HG02642 (cell line): Measurements from ENCODE around the gene WSCD2.

Experiments
- ATAC-seq: cut with Tn5 transposase; IDR thresholded peaks from one replicate; pipeline ENCODE4 v1.9.1; 2021; ENCODE audit warnings: mild to moderate bottlenecking; ENCODE audit not compliant: unreplicated experiment, poor library complexity

The WSCD2 gene

GRCh38 chr12:108151533-108152169 lies 22.6 kb downstream of the WSCD2 start:
- no peak for ATAC-seq

GRCh38 chr12:108152170-108152538 lies 23.1 kb downstream of the WSCD2 start:
- ATAC-seq, result no peak

- no peak for ATAC-seq
These were observed 27.6 kb downstream of the WSCD2 start for GRCh38 chr12:108156717-108157116.

- no peak for ATAC-seq
These were observed 28.9 kb downstream of the WSCD2 start for GRCh38 chr12:108157870-108158459.

- no peak for ATAC-seq
These were observed 33.1 kb downstream of the WSCD2 start for GRCh38 chr12:108162207-108162606.

- ATAC-seq, result no peak
These were observed 37.4 kb downstream of the WSCD2 start for GRCh38 chr12:108166505-108166904.

GRCh38 chr12:108167974-108168373 lies 38.9 kb downstream of the WSCD2 start:
- ATAC-seq, result no peak

- no peak for ATAC-seq
These were observed 40.6 kb downstream of the WSCD2 start for GRCh38 chr12:108169708-108170107.

- no peak for ATAC-seq
These were observed 41.1 kb downstream of the WSCD2 start for GRCh38 chr12:108170164-108170563.

GRCh38 chr12:108172033-108172432 lies 42.9 kb downstream of the WSCD2 start:
- ATAC-seq, result no peak

- no peak for ATAC-seq
These were observed 44.1 kb downstream of the WSCD2 start for GRCh38 chr12:108173160-108173559.

- no peak for ATAC-seq
These were observed 44.8 kb downstream of the WSCD2 start for GRCh38 chr12:108173892-108174291.

GRCh38 chr12:108174641-108175040 lies 45.6 kb downstream of the WSCD2 start:
- no peak for ATAC-seq

GRCh38 chr12:108175310-108175709 lies 46.2 kb downstream of the WSCD2 start:
- no peak for ATAC-seq

- no peak for ATAC-seq
These were observed 47.2 kb downstream of the WSCD2 start for GRCh38 chr12:108176292-108176691.

GRCh38 chr12:108177131-108177530 lies 48.0 kb downstream of the WSCD2 start:
- no peak for ATAC-seq

GRCh38 chr12:108179305-108179704 lies 50.2 kb downstream of the WSCD2 start:
- no peak for ATAC-seq

- ATAC-seq, result no peak
These were observed 51.4 kb downstream of the WSCD2 start for GRCh38 chr12:108180255-108181094.

- no peak for ATAC-seq
These were observed 52.0 kb downstream of the WSCD2 start for GRCh38 chr12:108181095-108181454.

GRCh38 chr12:108182096-108182495 lies 53.0 kb downstream of the WSCD2 start:
- ATAC-seq, result no peak

GRCh38 chr12:108185002-108185401 lies 55.9 kb downstream of the WSCD2 start:
- ATAC-seq, result no peak

GRCh38 chr12:108187831-108188230 lies 58.7 kb downstream of the WSCD2 start:
- no peak for ATAC-seq
